ENCODE measurements around the gene TP63. TPM values are rescaled to one million over a fixed set of nuclear protein-coding genes. Genes with fewer than 3 reads are reported as not detected.

TP63 gene
- total and polyA plus RNA-seq, 8 donors, result 0.45 to 2.7 (median 0.84) TPM

GRCh38 chr3:189613122-189613521, 18.1 kb upstream of the TP63 start:
- intact Hi-C loops (cut with DNase I), result no loop called here

GRCh38 chr3:189621948-189622603, 9.1 kb upstream of the TP63 start:
- Histone ChIP-seq H3K9me3 (no peaks in the 10 kb centered on the region), H3K4me3 (no peak overlapping the region), H3K36me3 (no peaks in the 10 kb centered on the region), H3K4me1 (no peaks in the 10 kb centered on the region), H3K27me3 (no peaks in the 10 kb centered on the region), H3K27ac (no peak overlapping the region)
- ATAC-seq, result no peak
- TF ChIP-seq CTCF (IDR thresholded peaks at IDR 0.05), result no peak
- intact Hi-C loops (cut with DNase I), result no loop called here
- DNase-seq, result no peak

More at GRCh38 chr3:189613122-189613521, 18.1 kb upstream of the TP63 start:
- no peak for TF ChIP-seq CTCF (IDR thresholded peaks at IDR 0.05)
- no peaks in the 10 kb centered on the region for H3K4me1 ChIP-seq
- peaks cover 0 to 10% of the 10 kb centered on the region in 2 donors for H3K9me3 ChIP-seq
- H3K4me3 ChIP-seq, result no peak overlapping the region
- DNase-seq (peak in 1 of 4 donors; percentile 20), ATAC-seq (no peak)
- no peaks in the 10 kb centered on the region for H3K36me3 ChIP-seq
- no peak overlapping the region for H3K27ac ChIP-seq
- no peaks in the 10 kb centered on the region for H3K27me3 ChIP-seq

- no peak overlapping the region for H3K27ac ChIP-seq
Observed at GRCh38 chr3:189622629-189623028, 8.6 kb upstream of the TP63 start.

GRCh38 chr3:189624130-189624529, 7.1 kb upstream of the TP63 start:
- intact Hi-C loops (cut with DNase I), result no loop called here
- Histone ChIP-seq H3K9me3 (no peaks in the 10 kb centered on the region), H3K36me3 (no peaks in the 10 kb centered on the region), H3K4me1 (no peaks in the 10 kb centered on the region), H3K27me3 (no peaks in the 10 kb centered on the region), H3K27ac (no peak overlapping the region), H3K4me3 (no peak overlapping the region)
- DNase-seq, result no peak
- no peak for TF ChIP-seq CTCF (IDR thresholded peaks at IDR 0.05)
- ATAC-seq, result no peak

More at GRCh38 chr3:189622629-189623028, 8.6 kb upstream of the TP63 start:
- no peaks in the 10 kb centered on the region for H3K4me1 ChIP-seq
- no peaks in the 10 kb centered on the region for H3K9me3 ChIP-seq
- H3K4me3 ChIP-seq, result no peak overlapping the region
- no peaks in the 10 kb centered on the region for H3K36me3 ChIP-seq
- no peak for ATAC-seq
- intact Hi-C loops (cut with DNase I), result no loop called here
- no peaks in the 10 kb centered on the region for H3K27me3 ChIP-seq
- TF ChIP-seq CTCF (IDR thresholded peaks at IDR 0.05), result no peak
- DNase-seq, result no peak

GRCh38 chr3:189625071-189625470, 6.1 kb upstream of the TP63 start:
- Histone ChIP-seq H3K27me3 (no peaks in the 10 kb centered on the region), H3K4me1 (peaks cover 0 to 6% of the 10 kb centered on the region in 2 donors), H3K9me3 (no peaks in the 10 kb centered on the region), H3K4me3 (no peak overlapping the region), H3K27ac (no peak overlapping the region), H3K36me3 (no peaks in the 10 kb centered on the region)
- DNase-seq, result no peak
- no peak for ATAC-seq
- TF ChIP-seq CTCF (IDR thresholded peaks at IDR 0.05), result no peak
- intact Hi-C loops (cut with DNase I), result no loop called here

Measured in left lung (tissue), 10 donors.